Measurements from ENCODE around the gene GOLPH3. TPM values are rescaled to one million over a fixed set of nuclear protein-coding genes. Genes with fewer than 3 reads are reported as not detected.

Gene GOLPH3
- total RNA-seq, 2 experiments from 2014 or later = 67.3 to 71.3 TPM

DNA sequence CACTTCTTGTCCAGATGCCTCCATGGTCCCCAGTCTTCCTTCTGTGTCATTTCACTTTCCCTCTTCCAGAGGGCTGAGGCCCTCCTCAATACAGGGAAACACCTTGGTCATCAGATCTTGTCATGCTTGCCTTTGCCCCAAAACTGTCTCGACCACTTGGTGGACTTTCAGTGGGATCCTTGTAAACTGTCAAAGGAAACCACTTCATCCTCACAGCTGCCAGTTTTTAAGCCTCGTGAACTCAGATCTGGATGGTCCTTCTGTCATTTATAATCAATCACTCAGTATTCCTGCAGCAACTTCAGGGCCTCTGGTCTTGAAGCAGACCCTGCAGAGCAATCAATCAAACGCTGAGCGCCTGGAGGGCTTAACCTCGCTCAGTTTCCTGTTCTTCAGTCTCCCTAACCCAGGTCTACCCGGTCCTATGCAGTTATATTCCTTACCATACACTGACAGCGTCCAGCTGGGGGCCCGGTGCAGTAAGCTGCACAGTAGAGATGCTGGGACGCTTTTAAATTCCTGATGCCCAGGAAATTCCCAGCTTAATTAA lies 74.6 kb downstream of the GOLPH3 start:
- no peaks in the 10 kb centered on the region for H3K27me3 Mint-ChIP-seq
- no peaks in the 10 kb centered on the region for H3K9me3 Mint-ChIP-seq
- H3K4me3 Mint-ChIP-seq = no peak overlapping the region
- H3K27ac Mint-ChIP-seq = no peak overlapping the region
- no peaks in the 10 kb centered on the region for H3K4me1 Mint-ChIP-seq
- ChIA-PET POLR2A (no interaction called here), CTCF (interaction anchor here (0.5 to 0.9 kb wide), 2 partner anchors 28 to 121 kb away, joined by 3 to 5 read pairs; no protein-coding TSS in a partner anchor)
- no peak for DNase-seq
- H3K36me3 Mint-ChIP-seq (ENCODE audit: low read depth) = peaks cover 14% of the 10 kb centered on the region

DNA sequence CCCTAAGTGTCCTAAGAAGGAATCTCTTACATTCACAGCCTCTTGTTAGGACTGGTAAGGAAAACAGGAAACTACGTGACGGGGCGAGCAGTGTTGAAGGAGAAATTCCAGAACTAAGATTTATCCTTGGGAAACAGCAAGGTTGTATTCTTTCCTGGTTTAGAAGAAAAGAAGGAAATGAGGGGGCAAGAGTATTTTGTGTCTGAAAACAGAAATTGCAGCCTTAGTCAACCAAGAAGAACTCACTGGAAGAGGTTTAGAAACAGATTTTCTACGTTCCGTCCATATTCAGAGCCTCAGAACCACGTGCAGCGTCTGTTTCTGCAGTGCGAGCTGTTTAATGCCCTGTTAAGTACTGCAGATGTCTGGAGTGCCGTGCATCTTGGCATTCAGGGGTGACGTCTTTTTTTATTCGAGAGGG lies 75.2 kb downstream of the GOLPH3 start:
- Mint-ChIP-seq H3K4me1 (no peaks in the 10 kb centered on the region), H3K36me3 (ENCODE audit: low read depth) (peaks cover 12% of the 10 kb centered on the region), H3K27ac (peak overlapping the region; percentile 65), H3K27me3 (no peaks in the 10 kb centered on the region), H3K4me3 (no peak overlapping the region), H3K9me3 (no peaks in the 10 kb centered on the region)
- POLR2A ChIA-PET = no interaction called here
- no peak for DNase-seq
- CTCF ChIA-PET = no interaction called here

DNA sequence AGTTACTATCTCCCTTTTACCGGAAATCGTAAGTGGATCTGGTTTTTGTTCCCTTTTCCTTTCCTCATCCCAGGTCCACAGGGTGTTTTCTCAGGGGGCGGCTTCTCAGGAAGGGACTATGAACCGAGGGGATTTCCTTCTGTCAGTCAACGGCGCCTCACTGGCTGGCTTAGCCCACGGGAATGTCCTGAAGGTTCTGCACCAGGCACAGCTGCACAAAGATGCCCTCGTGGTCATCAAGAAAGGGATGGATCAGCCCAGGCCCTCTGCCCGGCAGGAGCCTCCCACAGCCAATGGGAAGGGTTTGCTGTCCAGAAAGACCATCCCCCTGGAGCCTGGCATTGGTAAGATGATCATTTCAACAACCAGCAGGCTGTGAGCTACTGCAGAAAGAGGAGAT lies 75.8 kb downstream of the GOLPH3 start:
- Mint-ChIP-seq H3K4me3 (no peak overlapping the region), H3K27ac (no peak overlapping the region), H3K36me3 (ENCODE audit: low read depth) (peaks cover 8% of the 10 kb centered on the region), H3K9me3 (no peaks in the 10 kb centered on the region), H3K27me3 (no peaks in the 10 kb centered on the region), H3K4me1 (peaks cover 2% of the 10 kb centered on the region)
- no peak for DNase-seq
- ChIA-PET POLR2A (no interaction called here), CTCF (no interaction called here)

DNA sequence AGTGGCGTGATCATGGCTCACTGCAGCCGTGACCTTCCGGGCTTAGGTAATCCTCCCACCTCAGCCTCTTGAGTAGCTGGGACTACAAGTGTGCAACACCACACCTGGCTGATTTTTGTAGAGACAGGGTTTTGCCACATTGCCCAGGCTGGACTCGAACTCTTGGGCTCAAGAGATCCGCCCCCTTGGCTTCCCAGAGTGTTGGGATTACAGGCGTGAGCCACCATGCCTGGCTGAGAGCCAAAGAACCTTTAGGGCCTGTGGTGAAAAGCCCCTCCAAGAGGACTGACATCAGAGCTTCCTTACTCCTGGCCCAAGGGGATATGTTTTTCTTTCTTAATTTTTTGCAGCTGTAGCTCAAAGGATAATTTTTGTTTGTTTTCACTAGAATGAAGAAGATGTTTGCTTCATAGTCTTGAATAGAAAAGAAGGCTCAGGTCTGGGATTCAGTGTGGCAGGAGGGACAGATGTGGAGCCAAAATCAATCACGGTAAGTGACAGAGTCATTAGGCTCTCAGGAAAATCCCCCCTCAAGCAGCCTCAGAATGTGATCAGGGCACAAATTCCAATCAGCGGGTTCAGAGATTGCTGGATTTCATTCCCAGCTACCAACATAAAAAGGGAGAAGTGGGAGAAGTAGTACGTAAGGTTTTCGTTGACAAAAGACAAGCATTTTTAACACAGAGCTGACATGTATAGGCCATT lies 77.1 kb downstream of the GOLPH3 start:
- Mint-ChIP-seq H3K4me1 (peaks cover 5% of the 10 kb centered on the region), H3K9me3 (no peaks in the 10 kb centered on the region), H3K36me3 (ENCODE audit: low read depth) (peaks cover 3% of the 10 kb centered on the region), H3K27ac (no peak overlapping the region), H3K4me3 (no peak overlapping the region), H3K27me3 (no peaks in the 10 kb centered on the region)
- no peak for DNase-seq
- CTCF ChIA-PET = interaction anchor here (1.3 kb wide), 1 partner anchor 15 kb away, joined by 3 read pairs; no protein-coding TSS in a partner anchor
- POLR2A ChIA-PET = no interaction called here

DNA sequence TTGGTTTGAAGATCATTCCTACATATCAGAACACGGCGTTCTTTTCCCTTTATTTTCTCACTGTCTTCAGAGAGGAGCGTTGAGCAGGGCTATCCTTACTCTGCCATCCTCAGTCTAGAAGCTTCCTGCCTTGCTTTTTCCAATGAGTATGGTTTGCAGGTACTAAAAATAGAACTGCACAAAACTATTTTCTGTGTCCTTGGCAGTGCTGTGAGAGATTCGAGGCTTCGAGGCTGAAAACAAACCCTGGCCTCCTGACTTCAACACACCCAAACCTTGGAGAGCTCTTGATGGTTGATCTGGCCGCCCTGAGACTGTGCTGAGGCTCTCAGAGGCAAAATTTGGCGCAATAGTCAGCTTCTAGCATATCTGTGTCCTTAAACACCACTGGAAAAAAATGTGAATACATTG lies 78.9 kb downstream of the GOLPH3 start:
- no peak overlapping the region for H3K27ac Mint-ChIP-seq
- H3K4me1 Mint-ChIP-seq = peaks cover 5% of the 10 kb centered on the region
- H3K36me3 Mint-ChIP-seq (ENCODE audit: low read depth) = peaks cover 3% of the 10 kb centered on the region
- no peaks in the 10 kb centered on the region for H3K27me3 Mint-ChIP-seq
- H3K9me3 Mint-ChIP-seq = no peaks in the 10 kb centered on the region
- no peak for DNase-seq
- ChIA-PET CTCF (interaction anchor here (0.7 to 3.8 kb wide), 2 partner anchors 13 to 283 kb away, joined by 3 to 16 read pairs; no protein-coding TSS in a partner anchor), POLR2A (no interaction called here)
- H3K4me3 Mint-ChIP-seq = no peak overlapping the region

DNA sequence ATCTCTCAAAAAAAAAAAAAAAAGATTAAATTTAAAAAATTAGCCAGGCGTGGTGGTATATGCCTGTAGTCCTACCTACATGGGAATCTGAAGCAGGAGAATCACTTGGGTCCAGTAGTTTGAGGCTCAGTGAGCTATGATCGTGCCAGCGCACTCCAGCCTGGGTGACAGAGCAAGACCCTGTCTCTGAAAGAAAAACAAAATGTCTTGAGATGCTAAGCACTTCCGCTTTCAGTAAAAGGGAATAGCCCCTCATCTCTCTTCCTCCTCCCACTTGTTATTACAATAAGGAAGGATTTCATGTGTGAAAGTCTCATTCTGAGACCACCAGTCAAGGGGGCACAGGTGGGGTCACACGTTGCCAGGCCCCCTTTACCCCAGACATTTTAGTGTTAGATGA lies 79.4 kb downstream of the GOLPH3 start:
- H3K4me1 Mint-ChIP-seq = peaks cover 5% of the 10 kb centered on the region
- ChIA-PET POLR2A (no interaction called here), CTCF (interaction anchor here (3.8 kb wide), 1 partner anchor 14 kb away, joined by 16 read pairs; no protein-coding TSS in a partner anchor)
- no peak for DNase-seq
- no peak overlapping the region for H3K4me3 Mint-ChIP-seq
- no peaks in the 10 kb centered on the region for H3K9me3 Mint-ChIP-seq
- no peak overlapping the region for H3K27ac Mint-ChIP-seq
- peaks cover 3% of the 10 kb centered on the region for H3K36me3 Mint-ChIP-seq (ENCODE audit: low read depth)
- H3K27me3 Mint-ChIP-seq = no peaks in the 10 kb centered on the region

DNA sequence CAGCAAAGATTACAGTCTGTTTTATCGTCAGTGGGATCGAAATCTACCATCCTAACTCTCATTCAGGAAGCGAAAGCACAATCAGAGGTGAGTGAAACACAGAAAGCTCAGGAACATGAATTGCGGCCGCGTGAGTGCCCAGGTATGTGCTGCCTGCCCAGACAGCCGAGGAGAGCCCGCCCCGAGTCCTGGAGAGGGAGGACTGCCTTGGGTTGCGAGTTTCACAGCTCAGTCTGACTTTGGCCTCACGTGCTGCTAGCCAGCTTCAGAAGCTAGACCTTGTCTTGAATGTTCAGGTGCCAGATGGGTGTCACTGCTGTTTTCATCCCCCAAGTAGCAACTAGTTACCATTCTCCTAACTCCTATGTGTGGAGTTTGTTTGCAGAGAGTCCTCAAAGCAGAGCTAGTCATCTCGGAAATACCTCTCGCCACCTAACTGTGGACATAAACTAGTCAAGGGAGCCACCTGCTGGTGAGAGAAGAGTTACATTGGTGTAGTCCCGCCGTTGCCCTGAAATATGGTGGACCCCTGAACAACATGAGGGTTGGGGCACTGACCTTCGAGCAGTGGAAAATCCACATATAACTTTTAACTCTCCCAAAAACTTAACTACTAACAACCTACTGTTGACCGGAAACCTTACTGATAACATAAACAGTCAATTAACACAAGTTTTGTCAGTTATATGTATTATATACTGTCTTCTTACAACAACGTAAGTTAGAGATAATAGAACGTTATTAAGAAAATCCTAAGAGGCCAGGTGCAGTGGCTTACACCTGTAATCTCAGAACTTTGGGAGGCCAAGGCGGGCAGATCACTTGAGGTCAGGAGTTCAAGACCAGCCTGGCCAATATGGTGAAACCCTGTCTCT lies 80.9 kb downstream of the GOLPH3 start:
- peaks cover 5% of the 10 kb centered on the region for H3K4me1 Mint-ChIP-seq
- peak; percentile 79 for DNase-seq
- H3K27me3 Mint-ChIP-seq = no peaks in the 10 kb centered on the region
- ChIA-PET POLR2A (no interaction called here), CTCF (interaction anchor here (0.6 to 3.8 kb wide), 5 partner anchors 13 to 106 kb away, joined by 3 to 16 read pairs (median 3); no protein-coding TSS in a partner anchor)
- H3K4me3 Mint-ChIP-seq = no peak overlapping the region
- no peaks in the 10 kb centered on the region for H3K9me3 Mint-ChIP-seq
- H3K27ac Mint-ChIP-seq = no peak overlapping the region
- peaks cover 3% of the 10 kb centered on the region for H3K36me3 Mint-ChIP-seq (ENCODE audit: low read depth)

DNA sequence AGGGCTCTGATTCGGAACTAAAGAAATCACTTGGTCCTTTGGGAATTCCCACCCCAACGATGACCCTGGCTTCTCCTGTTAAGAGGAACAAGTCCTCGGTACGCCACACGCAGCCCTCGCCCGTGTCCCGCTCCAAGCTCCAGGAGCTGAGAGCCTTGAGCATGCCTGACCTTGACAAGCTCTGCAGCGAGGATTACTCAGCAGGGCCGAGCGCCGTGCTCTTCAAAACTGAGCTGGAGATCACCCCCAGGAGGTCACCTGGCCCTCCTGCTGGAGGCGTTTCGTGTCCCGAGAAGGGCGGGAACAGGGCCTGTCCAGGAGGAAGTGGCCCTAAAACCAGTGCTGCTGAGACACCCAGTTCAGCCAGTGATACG lies 83.4 kb downstream of the GOLPH3 start:
- Mint-ChIP-seq H3K27me3 (no peaks in the 10 kb centered on the region), H3K27ac (no peak overlapping the region), H3K4me3 (no peak overlapping the region), H3K9me3 (no peaks in the 10 kb centered on the region), H3K4me1 (peaks cover 5% of the 10 kb centered on the region), H3K36me3 (ENCODE audit: low read depth) (no peaks in the 10 kb centered on the region)
- DNase-seq = no peak
- ChIA-PET POLR2A (no interaction called here), CTCF (interaction anchor here (0.5 to 0.6 kb wide), 2 partner anchors 136 to 251 kb away, joined by 3 to 4 read pairs; no protein-coding TSS in a partner anchor)

DNA sequence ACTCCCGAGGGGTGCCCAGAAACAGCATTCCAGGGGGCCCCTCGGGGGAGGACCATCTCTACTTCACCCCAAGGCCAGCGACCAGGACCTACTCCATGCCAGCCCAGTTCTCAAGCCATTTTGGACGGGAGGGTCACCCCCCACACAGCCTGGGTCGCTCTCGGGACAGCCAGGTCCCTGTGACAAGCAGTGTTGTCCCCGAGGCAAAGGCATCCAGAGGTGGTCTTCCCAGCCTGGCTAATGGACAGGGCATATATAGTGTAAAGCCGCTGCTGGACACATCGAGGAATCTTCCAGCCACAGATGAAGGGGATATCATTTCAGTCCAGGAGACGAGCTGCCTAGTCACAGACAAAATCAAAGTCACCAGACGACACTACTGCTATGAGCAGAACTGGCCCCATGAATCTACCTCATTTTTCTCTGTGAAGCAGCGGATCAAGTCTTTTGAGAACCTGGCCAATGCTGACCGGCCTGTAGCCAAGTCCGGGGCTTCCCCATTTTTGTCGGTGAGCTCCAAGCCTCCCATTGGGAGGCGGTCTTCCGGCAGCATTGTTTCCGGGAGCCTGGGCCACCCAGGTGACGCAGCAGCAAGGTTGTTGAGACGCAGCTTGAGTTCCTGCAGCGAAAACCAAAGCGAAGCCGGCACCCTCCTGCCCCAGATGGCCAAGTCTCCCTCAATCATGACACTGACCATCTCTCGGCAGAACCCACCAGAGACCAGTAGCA lies 83.9 kb downstream of the GOLPH3 start:
- Mint-ChIP-seq H3K4me1 (peaks cover 5% of the 10 kb centered on the region), H3K9me3 (no peaks in the 10 kb centered on the region), H3K36me3 (ENCODE audit: low read depth) (no peaks in the 10 kb centered on the region), H3K27ac (no peak overlapping the region), H3K4me3 (no peak overlapping the region), H3K27me3 (no peaks in the 10 kb centered on the region)
- ChIA-PET CTCF (interaction anchor here (0.6 kb wide), 1 partner anchor 252 kb away, joined by 4 read pairs; no protein-coding TSS in a partner anchor), POLR2A (no interaction called here)
- no peak for DNase-seq

DNA sequence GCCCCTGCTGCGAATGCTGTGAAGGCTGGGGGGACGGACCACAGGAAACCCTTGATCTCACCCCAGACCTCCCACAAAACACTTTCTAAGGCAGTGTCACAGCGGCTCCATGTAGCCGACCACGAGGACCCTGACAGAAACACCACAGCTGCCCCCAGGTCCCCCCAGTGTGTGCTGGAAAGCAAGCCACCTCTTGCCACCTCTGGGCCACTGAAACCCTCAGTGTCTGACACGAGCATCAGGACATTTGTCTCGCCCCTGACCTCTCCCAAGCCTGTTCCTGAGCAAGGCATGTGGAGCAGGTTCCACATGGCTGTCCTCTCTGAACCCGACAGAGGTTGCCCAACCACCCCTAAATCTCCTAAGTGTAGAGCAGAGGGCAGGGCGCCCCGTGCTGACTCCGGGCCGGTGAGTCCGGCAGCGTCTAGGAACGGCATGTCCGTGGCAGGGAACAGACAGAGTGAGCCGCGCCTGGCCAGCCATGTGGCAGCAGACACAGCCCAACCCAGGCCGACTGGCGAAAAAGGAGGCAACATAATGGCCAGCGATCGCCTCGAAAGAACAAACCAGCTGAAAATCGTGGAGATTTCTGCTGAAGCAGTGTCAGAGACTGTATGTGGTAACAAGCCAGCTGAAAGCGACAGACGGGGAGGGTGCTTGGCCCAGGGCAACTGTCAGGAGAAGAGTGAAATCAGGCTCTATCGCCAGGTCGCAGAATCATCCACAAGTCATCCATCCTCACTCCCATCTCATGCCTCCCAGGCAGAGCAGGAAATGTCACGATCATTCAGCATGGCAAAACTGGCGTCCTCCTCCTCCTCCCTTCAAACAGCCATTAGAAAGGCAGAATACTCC lies 84.7 kb downstream of the GOLPH3 start:
- Mint-ChIP-seq H3K36me3 (ENCODE audit: low read depth) (no peaks in the 10 kb centered on the region), H3K9me3 (no peaks in the 10 kb centered on the region), H3K4me1 (peaks cover 5% of the 10 kb centered on the region), H3K4me3 (no peak overlapping the region), H3K27ac (no peak overlapping the region), H3K27me3 (no peaks in the 10 kb centered on the region)
- CTCF ChIA-PET = no interaction called here
- no peak for DNase-seq
- POLR2A ChIA-PET = no interaction called here

DNA sequence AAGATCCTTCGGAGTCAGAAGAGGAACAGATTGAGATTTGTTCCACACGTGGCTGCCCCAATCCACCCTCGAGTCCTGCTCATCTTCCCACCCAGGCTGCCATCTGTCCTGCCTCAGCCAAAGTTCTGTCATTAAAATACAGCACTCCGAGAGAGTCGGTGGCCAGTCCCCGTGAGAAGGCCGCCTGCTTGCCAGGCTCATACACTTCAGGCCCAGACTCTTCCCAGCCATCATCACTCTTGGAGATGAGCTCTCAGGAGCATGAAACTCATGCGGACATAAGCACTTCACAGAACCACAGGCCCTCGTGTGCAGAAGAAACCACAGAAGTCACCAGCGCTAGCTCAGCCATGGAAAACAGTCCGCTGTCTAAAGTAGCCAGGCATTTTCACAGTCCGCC lies 85.9 kb downstream of the GOLPH3 start:
- Mint-ChIP-seq H3K27ac (no peak overlapping the region), H3K4me3 (no peak overlapping the region), H3K36me3 (ENCODE audit: low read depth) (no peaks in the 10 kb centered on the region), H3K4me1 (peaks cover 2% of the 10 kb centered on the region), H3K9me3 (no peaks in the 10 kb centered on the region), H3K27me3 (no peaks in the 10 kb centered on the region)
- no peak for DNase-seq
- POLR2A ChIA-PET = no interaction called here
- CTCF ChIA-PET = interaction anchor here (1.1 kb wide), 1 partner anchor 21 kb away, joined by 3 read pairs; no protein-coding TSS in a partner anchor

All from activated CD4-positive, alpha-beta T cell treated with anti-CD3 and anti-CD28 coated beads, Interleukin-2, amount 10 ng/mL, durations not matched to agents 7 days and 5 days (primary cell).